Measurements from ENCODE around the gene PPM1H.

- TF ChIP-seq CEBPB (IDR thresholded peaks at IDR 0.05) (no peak), TAF1 (IDR thresholded peaks at IDR 0.05; ENCODE audit: low read depth) (no peak), RAD21 (IDR thresholded peaks at IDR 0.05; ENCODE audit: low read depth) (no peak), REST (IDR thresholded peaks at IDR 0.05; ENCODE audit: low read depth) (no peak), YY1 (IDR thresholded peaks at IDR 0.05; ENCODE audit: low read depth) (no peak), FOXM1 (IDR thresholded peaks at IDR 0.05; ENCODE audit: borderline replicate concordance, low read depth) (no peak), EP300 (IDR thresholded peaks at IDR 0.05; ENCODE audit: borderline replicate concordance) (no peak)
Observed at GRCh38 chr12:62718762-62719426, 216.1 kb downstream of the PPM1H start.

Measured in Ishikawa (cell line).